NCI-H1105 treated with DMSO at 0.1 percent for 48 hours (cell line): ENCODE results near the gene BCAS1.

Experiments used
- DNase-seq: peaks from one replicate; lab custom pipeline; 2025; lab: John Stamatoyannopoulos, UW

The BCAS1 gene

DNA sequence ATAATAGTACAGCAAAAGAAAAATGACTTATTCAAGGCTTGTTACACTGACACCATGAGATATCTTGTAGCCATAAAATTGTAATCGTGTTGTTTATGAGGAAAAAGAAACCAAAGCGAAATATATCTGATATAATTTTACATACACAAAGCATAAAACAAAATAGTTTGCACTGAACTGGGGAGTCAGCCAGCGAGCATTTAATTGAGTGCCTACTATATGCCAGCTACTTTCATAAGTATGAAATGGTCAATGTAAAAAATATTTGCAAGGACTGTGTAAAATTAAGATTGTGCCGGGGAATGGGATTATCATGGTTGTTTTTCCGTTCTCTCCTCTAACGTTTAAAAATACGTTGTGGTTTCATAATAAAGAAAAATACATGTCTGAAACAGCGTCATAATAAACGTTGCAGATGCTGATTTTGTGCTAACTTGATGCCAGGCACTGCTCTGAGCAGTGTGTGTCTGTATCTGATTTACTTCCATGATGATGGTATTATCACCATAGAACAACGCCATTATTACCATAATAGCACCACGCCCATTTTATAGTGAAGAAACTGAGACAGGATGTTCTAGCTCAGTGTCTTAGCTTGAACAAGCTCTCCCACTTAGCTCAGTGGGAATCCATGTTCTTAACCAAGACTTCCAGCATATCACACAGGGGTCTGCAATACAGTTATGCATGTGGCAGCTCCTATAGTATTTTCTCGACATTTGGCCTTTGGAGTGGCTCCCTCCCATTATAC, 144.6 kb downstream of the BCAS1 start:
- DNase-seq: no peak

DNA sequence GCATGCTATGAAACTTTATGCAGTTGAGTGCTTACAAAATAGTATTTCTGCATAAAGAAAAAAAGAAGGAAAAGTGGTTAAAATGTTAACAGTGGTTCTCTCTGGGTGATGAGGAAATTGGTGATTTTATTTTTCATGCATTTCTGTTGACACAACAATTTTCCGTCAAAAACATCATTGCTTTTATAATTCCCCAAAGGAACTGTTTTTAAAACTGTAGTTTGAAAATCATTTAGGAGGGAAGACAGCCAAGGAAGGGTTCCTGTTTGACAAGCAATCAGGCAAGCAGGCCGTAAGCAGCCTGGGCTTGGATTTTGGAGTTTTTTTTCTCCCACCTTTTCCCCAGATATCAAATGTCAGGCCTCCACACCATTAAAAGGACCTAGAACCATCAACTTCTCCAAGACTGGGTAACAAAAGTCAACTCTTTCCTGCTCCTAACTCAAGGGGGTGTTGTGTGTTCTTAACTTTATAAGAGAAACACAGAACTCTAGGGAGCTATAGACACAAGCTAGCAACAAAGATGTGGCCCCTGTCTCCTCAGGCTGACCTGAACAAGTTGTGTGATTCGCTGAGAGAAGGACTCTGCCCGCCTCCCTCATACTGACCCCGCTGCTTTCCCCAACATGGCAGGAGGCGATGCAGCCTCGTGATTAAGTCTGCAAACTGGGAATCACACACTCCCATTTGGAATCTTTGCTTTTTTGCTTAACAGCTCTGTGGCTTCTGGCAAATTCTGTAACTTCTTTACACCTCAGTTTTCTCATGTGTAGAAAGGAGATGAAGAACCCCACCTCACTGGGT, 146.6 kb downstream of the BCAS1 start:
- no peak for DNase-seq

DNA sequence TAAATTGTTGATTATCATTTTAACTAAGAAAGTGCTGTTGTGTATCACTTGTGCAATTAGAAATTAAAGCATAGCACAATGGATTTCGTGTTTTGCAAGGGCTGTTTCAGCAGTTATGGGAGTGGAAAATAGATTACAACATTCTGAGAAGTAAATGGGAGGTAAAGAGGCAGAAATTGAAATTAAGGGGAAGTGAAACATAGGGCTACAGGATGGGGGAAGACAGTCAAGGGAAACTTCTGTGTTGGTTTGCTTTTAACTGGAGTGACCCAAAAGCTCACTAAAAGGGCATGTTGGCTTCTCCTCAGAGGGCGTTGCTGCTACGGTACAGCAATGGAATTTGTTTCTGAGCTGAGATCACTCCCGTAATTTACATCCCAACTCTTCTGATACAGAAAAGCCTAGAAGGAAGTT, 147.5 kb downstream of the BCAS1 start:
- no peak for DNase-seq

DNA sequence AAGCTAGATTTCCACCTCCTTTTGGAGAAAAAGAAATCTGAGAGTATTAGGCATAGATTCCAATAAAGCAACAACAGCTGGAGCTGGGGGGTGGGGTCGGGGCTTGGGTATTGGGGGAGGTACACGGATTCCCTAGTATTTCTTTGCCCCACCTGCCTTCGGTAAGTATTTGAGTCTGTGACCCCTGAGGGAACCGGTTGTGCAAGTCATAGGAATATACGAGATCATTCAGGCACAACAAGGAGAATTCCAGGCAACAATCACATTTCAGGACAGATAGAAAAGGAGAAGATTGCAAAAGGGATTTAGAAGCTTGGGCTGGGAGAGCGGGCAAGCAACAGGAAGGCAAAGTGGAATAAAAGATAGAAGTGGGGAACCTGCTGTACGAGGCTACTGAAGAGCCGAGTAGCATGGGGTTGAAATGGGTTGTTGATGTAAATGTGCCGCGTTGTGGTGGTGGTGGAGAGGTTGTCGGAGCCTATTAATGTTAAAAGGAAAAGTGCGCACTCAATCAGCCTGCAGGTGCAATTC, 148.9 kb downstream of the BCAS1 start:
- no peak for DNase-seq

DNA sequence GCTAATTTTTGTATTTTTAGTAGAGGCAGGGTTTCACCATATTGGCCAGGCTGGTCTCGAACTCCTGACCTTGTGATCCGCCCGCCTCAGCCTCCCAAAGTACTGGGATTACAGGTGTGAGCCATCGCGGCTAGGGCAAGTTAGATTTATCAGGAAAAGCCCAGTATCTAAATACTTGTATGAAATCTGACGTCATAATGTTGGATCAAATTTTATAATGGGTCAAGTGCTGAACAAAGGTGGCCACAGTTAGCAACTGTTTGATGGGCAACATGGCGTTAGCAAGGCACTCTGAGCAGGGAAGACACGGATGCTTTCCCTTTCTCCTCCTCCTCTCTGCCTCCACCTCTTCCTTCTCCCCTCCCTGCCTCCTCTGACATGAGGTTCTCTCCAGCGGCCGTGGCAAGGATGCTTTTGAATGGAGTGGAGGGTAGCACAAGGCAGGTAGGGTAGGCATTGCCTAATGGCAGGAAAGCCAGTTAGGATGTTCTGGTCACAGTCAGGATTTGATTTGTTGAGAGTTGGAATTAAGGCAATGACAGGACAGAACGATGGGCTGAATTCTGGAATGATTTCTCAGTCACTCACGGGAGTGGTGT, 149.6 kb downstream of the BCAS1 start:
- no peak for DNase-seq

DNA sequence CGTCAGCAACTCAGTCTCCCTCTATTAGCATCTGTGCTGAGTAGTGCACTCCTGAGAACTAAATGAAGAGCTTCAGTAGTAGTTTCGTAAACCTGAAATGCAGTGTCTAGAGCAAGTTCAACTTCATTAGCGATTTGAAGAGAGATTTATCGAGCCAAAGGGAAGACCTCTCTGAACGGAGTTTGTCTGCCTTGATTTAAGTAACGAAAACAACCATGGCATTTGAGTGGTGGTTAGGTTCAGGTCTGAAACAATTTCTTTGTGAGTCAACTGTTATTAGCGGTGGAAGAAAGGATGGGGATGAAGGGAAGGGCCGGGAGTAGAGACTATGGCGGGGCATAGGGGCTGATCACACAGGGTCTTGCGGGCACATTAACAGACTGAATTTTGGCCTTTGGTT, 150.5 kb downstream of the BCAS1 start:
- DNase-seq: no peak

DNA sequence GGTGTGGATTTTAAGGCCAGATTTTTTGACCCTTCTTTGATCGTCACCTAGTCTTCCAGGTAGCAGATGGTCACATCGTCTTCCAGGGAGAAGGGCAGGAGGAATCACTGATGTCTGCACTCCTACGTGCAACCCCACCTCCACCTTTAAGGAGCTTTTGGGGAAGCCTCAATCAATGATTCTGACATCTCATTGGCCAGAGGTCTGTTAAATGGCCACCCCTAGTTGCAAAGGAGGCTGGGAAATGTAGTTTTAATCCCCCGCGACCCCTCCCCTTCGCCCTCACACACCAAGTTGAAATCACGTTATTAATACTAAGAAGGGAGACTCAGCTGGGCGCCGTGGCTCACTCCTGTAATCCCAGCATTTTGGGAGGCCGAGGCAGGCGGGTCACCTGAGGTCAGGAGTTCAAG, 151.4 kb downstream of the BCAS1 start:
- peak; percentile 5 for DNase-seq

DNA sequence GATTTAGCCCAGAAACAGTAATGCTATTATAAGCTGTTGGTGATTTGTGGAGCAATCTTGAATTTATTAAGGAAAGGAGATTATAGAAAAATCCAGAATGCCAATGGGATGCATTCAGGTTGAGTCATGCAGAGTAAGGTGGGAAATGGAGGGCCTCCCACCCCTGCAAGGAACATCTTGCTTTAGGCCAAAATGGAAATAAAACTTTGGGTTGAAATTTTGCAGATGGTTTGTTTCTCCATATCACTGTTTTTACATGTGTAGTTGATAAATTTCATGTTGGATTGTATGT, 152.4 kb downstream of the BCAS1 start:
- DNase-seq: no peak

DNA sequence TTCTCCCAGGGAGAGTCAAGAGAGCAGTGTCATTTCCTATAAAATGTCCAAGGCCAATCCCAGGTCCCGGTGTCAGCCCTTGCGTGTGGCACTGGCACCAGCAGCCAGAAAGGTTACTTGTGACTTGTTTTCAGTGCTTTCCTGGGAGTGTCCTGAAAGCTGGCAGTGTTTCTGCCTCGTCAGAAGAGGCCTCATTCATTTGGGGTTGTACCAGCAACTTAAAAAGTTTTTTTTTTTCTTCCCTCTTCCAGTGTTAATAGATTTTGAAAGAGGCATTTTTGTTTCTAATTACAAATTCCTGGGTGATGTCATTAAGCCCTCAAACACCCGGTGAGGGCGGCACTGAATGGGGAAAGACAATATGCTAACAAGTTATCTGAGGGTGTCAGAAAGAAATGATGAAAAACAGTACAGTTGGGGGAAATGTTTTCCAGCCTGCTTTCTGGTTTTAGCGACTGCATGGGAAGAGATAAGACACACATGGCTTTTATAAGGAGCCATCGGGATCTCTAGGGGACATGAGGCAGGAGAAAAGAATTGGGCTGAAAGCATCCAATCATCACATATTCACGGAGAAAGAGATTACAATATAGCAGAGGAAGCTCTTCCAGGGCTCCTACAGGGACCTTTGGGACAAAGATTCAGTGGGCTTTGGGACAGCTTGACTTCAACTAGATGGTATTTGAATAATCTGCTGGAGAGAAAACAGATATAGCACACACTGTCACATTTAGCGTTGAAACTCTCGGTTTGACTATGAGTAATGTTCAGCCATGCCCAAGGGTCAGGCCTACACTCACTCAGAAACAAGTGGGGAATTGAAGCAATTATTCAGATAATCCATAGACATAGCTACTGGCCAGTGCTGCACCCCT, 153.0 kb downstream of the BCAS1 start:
- DNase-seq: no peak

DNA sequence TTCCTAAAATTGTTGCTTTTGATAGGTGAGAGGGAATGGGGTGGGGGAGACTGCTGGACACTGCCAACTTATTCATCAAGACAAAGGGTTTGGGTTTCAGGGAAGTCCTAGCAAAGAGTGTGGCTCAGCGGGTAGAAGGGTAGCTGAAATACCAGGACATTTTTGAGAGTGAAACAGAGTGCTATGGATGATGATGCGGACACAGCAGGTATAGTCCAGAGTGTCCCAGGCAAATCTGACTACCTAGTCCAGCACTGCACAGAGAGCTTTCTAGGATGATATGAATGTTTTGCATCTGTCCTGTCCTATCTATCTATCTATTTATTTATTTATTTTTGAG, 154.3 kb downstream of the BCAS1 start:
- no peak for DNase-seq

DNA sequence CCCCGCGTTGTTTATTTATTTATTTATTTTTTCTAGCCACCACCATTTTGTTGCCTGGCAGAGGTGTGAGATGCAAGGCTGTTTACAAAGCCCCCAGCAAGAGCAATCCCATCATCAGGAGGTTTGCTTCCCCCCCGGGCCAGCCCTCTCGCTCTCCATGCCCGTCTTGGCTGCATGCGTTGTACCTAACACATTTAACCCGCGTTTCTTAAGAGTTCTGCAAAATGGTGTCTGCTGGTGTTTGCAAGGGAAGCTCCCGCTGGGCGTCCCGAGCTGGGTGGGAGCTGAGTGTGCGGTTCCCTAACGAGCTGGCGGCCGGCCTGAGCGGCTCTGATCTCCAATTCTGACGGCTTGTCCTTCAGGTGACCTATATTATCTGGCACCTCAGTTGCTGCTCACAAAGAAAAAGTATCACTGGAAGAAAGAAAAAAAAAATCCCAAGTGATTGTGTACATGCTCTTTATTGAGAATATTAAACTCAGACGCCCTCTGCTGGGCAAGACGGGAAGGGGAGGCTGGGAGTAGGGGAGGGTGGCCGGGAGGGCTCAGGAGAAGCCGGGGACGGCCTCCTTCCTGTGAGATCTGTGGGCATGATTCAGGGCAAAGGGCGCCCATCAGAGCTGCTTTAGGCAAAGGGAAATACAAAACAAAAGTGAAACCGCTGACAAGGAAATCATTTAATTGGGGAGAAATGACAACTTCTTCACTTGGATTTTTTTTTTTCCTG, 154.8 kb downstream of the BCAS1 start:
- DNase-seq: peak; percentile 86

DNA sequence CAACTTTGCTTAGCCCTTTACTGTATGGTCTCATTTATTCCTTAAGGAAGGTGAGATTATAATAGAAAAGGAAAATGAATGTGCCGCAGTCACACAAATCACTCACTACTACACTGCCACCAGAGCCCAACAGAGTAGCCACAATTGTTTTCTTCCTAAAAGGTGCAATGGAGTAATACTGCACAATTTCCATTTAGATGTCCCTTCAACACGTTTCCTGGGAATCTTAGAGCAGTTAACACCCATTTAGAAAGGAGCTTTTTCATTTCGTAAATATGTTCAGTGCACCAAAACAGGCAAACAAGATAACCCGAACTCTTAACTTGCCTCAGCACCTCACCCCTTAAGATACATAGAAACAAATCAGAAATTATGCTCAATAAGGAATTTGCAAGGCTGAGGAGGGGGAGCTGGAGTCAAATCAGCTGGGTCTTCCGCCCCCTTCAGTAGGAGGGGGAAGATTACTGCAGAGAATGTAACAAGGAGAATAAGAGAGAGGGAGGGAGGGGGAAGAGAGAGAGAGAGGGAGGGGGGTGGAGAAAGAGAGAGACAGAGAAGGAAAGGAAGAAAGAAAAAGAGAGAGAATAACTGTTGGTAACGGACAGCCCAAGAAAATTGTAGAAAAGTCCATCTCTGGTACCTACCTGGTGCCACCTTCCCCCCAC, 155.5 kb downstream of the BCAS1 start:
- no peak for DNase-seq

DNA sequence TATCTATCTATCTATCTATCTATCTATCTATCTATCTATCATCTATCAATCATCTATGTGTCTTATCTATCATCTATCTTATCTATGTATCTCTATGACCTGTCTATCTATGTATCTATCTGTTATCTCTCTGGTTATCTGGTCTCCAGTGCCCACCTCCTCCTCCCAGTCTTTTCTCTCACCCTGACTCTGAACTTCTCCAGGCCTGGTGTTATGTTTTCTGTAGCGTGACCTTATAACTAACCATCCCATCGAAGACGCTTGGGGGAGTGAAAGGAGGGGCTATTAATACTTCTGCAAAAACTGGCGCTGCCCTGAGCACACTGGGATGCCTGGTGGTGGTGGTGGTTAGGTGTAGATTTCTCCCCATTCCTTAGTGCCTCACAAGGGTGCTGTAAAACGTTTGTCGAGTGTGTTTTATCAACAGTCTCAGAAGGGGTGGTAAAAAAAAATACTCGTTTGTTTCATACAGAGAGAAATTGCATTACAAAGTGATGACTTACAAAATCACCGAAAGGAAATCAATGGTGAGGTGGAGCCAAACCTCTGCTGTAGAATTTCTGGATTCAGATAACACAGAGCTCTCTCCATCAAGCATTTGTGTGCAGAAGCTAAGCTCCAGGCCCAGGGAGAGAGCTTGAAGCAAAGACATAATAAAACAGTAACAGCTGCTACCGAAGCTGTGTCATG, 156.2 kb downstream of the BCAS1 start:
- no peak for DNase-seq

DNA sequence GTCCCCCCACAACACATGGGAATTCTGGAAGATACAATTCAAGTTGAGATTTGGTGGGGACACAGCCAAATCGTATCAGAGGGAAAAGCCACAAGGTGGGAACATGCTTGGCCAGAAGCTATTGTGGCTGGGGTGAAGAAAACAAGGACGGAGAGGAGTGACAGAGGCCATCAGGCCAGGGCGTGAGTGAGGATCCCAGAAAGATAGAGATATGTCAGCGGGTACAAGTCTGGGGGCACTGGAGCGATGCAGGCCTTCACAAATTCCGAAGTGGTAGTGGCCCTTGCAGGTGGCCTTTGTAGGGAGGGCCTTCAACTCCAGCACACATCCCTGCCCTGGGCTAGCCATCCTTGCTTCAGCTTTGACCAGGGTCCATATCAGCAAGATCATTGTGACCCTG, 159.1 kb downstream of the BCAS1 start:
- no peak for DNase-seq

DNA sequence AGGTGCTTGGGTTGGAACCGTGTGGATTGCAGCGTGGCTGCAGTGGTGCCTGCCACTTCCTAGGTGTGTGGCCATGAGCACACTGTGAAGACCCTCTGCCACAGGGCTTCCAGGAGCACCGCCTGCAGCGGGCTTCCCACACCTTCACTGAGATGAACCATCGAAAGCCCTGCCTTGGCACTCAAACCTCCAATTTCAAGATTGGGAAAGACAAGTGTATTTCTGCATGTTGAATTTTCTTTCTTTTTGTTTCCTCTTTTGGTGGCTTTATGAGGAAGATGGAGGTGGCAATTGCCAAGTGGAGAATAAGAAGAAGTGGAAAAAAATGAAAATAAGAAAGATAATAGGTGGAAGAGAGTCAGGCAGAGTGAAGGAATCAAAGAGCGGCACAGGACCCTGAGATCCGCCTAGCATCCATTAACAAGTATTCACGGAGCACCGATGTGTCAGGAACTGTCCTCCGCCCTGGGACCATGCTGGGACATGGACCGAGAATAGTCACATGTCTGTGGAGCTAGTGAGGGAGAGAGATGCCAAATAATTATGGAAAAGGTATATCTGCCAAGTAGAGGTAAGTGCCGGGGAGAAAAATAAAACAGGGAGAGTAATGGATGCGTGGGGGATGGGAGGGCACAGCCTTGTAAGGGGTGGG, 159.9 kb downstream of the BCAS1 start:
- no peak for DNase-seq

DNA sequence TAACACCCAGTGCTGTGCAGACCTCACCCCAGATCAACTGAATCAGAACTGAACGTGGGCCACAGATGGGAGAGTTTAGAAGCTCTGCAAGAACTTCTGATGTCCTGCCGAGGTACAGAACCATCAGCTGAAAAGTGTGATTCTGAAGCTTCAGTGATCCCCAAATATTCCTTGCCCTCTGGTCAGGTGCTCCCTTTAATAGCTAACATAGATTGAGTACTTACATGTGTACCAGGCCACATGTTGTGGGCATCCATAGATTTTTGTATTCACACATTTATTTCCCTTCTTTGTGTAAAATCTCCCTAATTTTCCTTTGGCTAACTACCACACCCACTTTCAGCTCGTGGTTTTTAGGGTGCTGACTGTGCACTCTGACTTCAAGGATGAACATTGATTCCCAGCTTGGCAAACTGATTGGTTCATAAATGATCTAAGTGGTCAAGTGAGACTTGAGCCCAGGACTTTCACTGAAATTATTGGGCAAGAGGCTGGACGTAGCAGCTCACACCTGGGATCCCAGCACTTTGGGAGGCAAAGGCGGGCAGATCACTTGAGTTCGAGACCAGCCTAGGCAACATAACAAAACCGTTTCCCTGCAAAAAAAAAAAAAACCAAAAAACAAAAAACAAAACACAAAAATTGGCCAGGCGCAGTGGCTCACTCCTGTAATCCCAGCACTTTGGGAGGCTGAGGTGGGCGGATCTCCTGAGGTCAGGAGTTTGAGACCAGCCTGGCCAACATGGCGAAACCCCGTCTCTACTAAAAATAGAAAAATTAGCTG, 162.2 kb downstream of the BCAS1 start:
- no peak for DNase-seq

DNA sequence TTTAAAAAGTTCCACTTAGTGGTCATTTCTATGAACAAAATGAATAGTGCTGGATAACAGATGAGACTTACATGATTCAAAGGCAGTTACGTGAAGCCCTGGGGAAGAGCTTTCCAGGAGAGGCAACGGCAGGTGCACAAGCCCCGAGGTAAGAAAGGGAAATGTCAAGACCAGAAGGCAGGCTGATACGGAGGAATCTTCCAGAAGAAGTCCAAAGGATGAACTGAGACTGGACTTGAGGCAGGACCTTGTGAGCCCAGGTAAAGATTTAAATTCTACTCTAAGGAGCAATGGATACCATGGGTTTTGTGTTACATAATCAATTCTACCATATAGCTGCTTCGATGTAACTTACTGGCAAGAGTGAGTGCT, 164.6 kb downstream of the BCAS1 start:
- no peak for DNase-seq

DNA sequence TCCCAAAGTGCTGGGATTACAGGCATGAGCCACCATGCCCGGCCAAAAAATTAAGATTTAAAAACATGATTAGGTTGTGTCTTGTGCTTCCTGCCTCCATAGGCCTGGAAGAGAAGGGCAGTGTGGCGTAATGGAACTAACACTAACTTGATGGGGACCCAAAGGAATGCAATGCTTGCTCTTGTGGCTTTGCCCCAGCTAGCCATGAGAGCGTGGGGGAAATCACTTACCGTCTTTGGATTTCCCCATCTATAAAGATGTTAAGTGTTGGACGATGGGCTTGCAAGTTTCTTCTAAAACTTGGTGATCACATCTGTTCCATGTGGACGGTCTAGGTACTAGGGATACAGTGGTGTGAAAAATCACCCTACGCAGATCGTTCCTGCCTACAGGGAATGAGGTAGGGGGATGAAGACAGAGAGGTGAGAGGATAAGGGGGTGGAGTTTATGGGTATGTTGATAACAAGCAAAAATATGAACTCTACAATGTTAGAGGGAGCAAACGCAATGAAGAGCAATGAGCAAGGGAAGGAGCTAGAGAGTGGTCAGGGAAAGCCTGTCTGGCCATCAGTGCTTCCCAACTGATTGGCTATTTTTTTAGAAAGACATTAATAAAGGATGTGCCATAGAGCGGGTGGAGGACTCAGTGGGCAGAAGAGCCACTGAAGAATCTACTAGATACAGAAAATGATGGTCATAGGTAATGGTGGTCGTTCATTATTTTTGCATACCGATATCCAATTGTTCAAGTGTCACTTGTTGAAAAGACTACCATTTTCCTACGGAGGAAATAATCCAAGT, 165.2 kb downstream of the BCAS1 start:
- no peak for DNase-seq
